HG03095 (cell line): Measurements from ENCODE around the gene ZBTB7A.

Experiments used
- ATAC-seq: cut with Tn5 transposase; IDR thresholded peaks from one replicate; pipeline ENCODE4 v1.9.1; 2021; ENCODE audit warnings: moderate library complexity; ENCODE audit not compliant: unreplicated experiment

Gene ZBTB7A

DNA sequence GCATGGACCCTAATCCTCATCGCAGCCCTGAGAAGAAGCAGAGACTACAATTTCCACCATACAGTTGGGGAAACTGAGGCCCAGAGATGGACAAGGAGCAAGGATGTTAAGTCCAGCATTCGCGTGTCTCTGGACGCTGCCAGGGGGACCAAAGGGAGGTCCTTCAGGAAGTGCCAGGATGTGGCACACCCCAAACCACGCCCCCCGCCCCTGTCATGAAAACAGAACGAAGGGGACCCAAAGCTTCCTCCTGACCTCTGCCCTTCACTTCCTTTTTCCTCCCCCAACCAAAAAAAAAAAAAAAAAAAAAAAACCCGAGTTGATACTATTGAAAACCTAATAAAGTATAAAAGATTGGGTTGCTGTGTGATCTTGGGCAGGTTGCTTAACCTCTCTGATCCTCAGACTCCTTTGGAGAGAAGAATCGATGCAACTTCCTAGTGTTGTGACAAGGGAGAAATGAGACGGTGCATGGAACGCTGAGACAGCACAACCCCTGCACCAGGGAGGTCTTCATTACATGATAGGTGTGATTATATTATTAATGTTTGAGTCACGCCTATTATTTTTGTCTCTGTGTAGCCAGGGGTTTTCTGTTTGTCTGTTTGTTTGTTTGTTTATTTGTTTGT lies 2.7 kb upstream of the ZBTB7A start:
- ATAC-seq = no peak

- no peak for ATAC-seq
Measured at GRCh38 chr19:4068047-4068966, 1.6 kb upstream of the ZBTB7A start.

GRCh38 chr19:4067396-4068046 lies 822 bp upstream of the ZBTB7A start:
- ATAC-seq = no peak

DNA sequence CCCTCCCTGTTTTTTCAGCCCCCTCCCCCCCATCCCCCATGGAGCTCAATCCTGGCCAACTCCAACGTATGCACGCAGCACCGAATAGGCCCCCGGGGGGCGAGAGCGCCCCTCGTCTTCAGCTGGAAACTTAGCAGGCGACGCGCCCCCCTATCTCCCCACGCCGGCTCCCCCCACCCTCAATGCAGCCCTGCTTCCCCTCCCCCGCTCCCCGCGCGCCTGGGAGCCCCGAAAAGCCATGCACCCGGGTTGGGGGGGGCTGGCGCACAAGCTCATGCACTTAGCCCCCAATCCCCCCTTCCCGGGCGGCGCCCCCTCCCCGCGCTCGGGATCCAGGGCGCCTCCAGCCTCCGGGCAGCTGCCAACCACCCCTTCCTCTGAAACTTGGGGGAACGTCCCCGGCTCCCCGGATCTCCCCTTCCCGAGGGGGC lies 508 bp downstream of the ZBTB7A start:
- ATAC-seq = no peak

DNA sequence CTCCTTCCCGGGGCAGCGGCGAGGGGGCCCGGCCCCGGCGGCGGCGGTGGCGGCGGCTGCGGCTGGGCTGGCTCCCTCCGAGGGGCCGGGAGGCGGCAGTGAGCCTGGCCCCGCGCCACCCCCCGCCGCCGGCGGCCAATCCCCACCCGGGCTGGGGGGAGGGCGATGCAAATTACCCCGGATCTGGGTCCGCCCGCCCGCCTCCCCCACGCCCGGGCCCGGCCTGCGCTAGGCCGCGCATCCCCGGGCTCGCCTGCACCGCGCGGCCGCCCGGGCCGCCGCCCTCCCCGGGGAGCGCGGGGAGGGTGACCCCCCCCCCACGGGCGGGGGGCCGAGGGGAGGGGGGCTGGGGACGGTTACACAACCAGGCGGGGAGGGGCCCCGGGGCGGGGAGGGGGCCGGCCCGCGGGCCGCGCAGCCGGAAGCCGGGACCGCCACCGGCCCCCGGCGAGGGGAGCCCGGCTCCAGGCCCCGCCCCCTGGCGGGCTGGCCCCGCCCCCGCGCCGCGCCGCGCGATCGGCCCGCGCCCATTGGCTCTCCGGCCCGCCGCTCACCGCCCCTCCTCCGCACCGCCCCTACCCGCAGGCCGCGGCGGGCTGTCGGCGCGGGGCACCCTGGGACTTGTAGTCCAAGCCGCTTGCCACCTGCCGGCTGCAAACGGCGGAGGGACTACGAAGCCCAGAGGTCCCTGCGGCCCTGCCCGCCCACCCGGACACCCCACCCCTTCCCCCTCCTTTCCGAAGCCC lies 1.1 kb downstream of the ZBTB7A start:
- ATAC-seq = peak; percentile 63

DNA sequence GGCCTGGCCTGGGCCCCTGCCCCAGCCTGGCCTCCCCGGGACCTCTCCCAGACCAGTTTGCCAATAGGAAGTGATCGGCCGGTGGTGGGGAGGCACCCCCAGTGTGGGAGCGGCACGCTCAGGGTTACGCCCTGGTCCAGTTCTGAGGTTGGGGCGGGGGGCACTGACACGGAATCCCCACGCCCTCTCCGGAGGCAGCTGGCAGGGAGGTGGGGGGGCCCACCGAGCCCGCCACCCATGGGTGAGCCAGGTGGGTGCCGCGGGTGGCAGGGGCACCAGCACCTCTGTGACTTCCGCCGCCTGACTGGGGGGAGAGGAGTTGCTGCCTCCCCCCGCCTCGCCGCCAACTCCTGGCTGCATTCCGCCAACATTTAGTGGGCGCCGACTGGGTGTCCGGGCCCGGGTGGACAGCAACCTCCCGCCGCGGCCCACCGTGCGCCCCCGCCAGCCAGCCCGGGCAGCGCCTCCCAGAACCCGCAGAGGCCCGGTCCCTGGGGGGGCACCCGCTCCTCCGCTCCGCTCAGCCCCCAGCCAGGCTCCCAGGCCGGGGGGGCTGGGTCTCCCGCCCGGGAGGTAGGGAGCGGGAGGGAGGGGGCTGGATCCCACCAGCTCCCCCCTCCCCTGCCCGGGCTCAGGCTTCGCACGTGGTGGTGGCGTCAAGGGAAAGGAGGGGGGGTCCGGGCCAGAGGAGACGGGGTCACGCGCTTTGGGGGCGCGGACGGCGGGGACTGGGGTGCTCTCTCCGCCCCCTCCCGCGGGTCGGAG lies 2.0 kb downstream of the ZBTB7A start:
- peak; percentile 4 for ATAC-seq

DNA sequence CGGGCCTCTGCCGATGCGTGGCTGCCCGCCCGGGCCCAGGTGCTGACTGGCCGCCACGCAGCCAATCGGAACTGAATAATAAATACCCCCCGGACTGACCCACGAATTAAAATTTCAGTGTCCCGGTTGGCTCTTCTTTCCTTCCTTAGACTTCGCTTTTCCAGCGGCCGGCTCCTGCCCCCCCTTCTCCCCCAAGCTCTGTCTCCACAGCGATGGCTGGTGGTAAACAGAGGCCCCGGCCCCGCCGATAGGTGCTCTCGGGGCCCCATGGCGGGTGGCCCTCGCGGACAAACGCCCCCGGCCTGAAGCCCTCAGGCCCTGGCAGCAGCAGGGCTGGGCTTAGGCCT lies 2.6 kb downstream of the ZBTB7A start:
- ATAC-seq = no peak

GRCh38 chr19:4063369-4064148 lies 3.1 kb downstream of the ZBTB7A start:
- no peak for ATAC-seq

- ATAC-seq = no peak
Measured at GRCh38 chr19:4062419-4063368, 4.0 kb downstream of the ZBTB7A start.

DNA sequence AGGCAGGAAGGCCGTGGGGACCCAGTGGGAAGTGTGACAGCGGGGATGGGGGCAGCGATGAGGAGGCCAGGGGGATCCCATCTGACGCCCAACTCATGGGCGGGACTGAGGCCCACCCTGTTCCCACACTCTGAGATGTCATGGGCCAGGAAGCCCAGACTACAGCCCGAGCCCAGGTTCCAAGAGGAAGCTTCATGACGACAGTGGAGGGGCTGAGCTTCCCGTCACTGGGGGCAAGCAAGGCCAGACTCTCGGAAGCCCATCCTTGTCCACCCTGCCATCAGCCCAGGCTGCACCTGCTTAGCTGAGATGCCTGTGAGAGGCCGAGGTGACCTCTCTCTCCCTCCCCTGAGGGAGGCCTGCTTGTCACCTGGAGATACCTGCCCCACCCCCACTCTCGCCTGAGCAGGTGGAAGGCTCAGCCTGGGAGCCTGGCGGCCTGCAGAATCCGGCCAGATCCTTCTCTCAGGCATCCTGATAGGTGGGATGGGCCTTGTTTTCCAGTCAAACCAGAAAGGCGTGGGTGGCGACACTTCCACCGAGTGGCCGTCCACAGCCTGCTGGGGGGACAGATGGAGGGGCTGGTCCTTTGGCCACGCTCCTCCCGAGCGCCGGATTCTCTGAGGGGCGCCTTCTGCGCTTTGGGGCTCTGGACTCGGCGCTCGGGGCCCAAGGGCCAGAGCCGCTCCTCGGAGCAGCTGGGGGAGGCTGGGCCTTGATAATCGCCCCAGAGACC lies 4.8 kb downstream of the ZBTB7A start:
- no peak for ATAC-seq

DNA sequence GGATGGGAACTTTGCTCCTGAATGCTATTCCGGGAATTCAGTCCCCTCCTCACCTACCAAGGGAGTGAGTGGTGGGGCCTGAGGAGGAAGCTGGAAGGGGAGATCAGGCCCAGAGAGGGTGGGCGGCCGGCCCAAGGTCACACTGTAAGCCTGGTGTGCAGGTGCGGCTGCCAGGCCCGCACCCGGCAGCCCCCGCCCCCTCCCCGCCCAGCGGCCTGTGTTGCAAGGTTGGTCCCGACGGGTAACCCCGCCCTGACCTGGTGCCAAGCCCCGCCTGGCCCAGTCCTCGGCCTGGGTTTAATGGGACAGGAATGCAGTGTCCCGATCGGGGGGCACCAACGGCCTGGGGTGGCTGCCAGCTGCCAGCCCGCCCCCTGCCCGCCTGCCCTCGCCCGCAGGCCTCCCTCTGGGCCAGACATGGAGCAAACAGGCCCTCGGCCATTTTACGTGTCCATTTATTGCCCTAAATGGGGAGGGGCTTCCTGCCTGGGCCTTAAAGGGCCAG lies 5.5 kb downstream of the ZBTB7A start:
- ATAC-seq = no peak

- no peak for ATAC-seq
Measured at GRCh38 chr19:4060621-4061177, 6.0 kb downstream of the ZBTB7A start.

- no peak for ATAC-seq
Measured at GRCh38 chr19:4059891-4060620, 6.6 kb downstream of the ZBTB7A start.

DNA sequence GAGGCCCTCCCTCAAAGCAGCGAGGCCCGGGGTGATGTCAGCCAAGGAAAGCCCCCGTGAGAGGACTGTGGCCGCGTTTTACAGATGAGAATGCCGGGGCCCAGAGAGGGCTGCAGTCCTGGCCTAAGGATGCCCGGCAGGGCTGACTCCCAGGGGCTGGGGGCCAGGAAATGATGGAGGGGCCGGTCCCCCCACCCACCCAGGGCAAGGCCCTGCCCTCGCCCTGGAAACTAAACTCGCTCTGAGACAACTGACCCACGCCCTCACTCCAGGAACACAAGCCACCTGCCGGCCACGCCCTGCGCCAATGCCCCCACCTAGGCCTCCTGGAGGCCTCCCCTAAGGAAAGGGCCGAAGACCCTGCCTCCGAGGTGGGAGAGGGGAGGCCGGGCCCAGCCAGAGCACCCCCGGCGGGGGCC lies 7.2 kb downstream of the ZBTB7A start:
- ATAC-seq = no peak

GRCh38 chr19:4058693-4059452 lies 7.8 kb downstream of the ZBTB7A start:
- ATAC-seq = no peak
